Activated CD4-positive, alpha-beta T cell treated with anti-CD3 and anti-CD28 coated beads, Interleukin-2, Interleukin-6, amounts not matched to agents 100 ng/mL and 50 ng/mL, durations not matched to agents 16 hours and 8 hours (primary cell): ENCODE measurements around the gene ENOX1.

ENCODE experiments used
- DNase-seq: peaks from one replicate; pipeline ENCODE4 v3.0.0-alpha.2; 2020

The ENOX1 gene

GRCh38 chr13:43737392-43737923, 49.3 kb downstream of the ENOX1 start:
- DNase-seq: no peak

- DNase-seq: no peak
These were observed 54.0 kb downstream of the ENOX1 start for GRCh38 chr13:43732726-43733125.

- no peak for DNase-seq
These were observed 55.5 kb downstream of the ENOX1 start for GRCh38 chr13:43731296-43731695.

- no peak for DNase-seq
These were observed 56.1 kb downstream of the ENOX1 start for GRCh38 chr13:43730642-43731041.

GRCh38 chr13:43728421-43728820, 58.4 kb downstream of the ENOX1 start:
- no peak for DNase-seq

- no peak for DNase-seq
These were observed 58.9 kb downstream of the ENOX1 start for GRCh38 chr13:43727856-43728255.

GRCh38 chr13:43725460-43725859, 61.3 kb downstream of the ENOX1 start:
- DNase-seq: no peak

- DNase-seq: no peak
These were observed 65.9 kb downstream of the ENOX1 start for GRCh38 chr13:43720780-43721397.

GRCh38 chr13:43698758-43699157, 88.0 kb downstream of the ENOX1 start:
- DNase-seq: no peak

GRCh38 chr13:43698009-43698408, 88.8 kb downstream of the ENOX1 start:
- no peak for DNase-seq

- no peak for DNase-seq
These were observed 89.4 kb downstream of the ENOX1 start for GRCh38 chr13:43697323-43697722.

GRCh38 chr13:43694146-43694664, 92.6 kb downstream of the ENOX1 start:
- no peak for DNase-seq

GRCh38 chr13:43693639-43694038, 93.1 kb downstream of the ENOX1 start:
- no peak for DNase-seq

- no peak for DNase-seq
These were observed 98.4 kb downstream of the ENOX1 start for GRCh38 chr13:43688227-43688907.

GRCh38 chr13:43687038-43687437, 99.7 kb downstream of the ENOX1 start:
- no peak for DNase-seq

- no peak for DNase-seq
These were observed 100.2 kb downstream of the ENOX1 start for GRCh38 chr13:43686557-43686956.

GRCh38 chr13:43684963-43685725, 101.6 kb downstream of the ENOX1 start:
- no peak for DNase-seq

GRCh38 chr13:43682701-43683100, 104.1 kb downstream of the ENOX1 start:
- DNase-seq: no peak

GRCh38 chr13:43676320-43676719, 110.5 kb downstream of the ENOX1 start:
- no peak for DNase-seq

GRCh38 chr13:43675577-43675976, 111.2 kb downstream of the ENOX1 start:
- no peak for DNase-seq

- no peak for DNase-seq
These were observed 116.8 kb downstream of the ENOX1 start for GRCh38 chr13:43669964-43670363.

- DNase-seq: no peak
These were observed 117.7 kb downstream of the ENOX1 start for GRCh38 chr13:43669101-43669500.

GRCh38 chr13:43666403-43666802, 120.4 kb downstream of the ENOX1 start:
- no peak for DNase-seq

GRCh38 chr13:43665388-43665787, 121.4 kb downstream of the ENOX1 start:
- no peak for DNase-seq
